Trophoblast cell (in vitro differentiated cells and primary cell): ENCODE results near the gene IL24.

ENCODE experiments used
- DNase-seq, 2 donors: peaks; one replicate each; pipeline ENCODE4 v3.0.0-alpha.2; 2016
- H2AFZ ChIP-seq: 2 replicates; pipeline ENCODE4 v1.6.1; 2013; ENCODE audit warnings: low read length, moderate library complexity, mild to moderate bottlenecking; ENCODE audit not compliant: insufficient read depth, poor library complexity
- H2AK5ac ChIP-seq: 2 replicates; pipeline ENCODE4 v1.6.1; 2013; ENCODE audit warnings: mild to moderate bottlenecking, low read length
- H2BK120ac ChIP-seq: 2 replicates; pipeline ENCODE4 v1.6.1; 2013; ENCODE audit warnings: low read length, mild to moderate bottlenecking, moderate library complexity; ENCODE audit not compliant: insufficient read depth, poor library complexity
- H2BK12ac ChIP-seq: 2 replicates; pipeline ENCODE4 v1.6.1; 2013; ENCODE audit warnings: mild to moderate bottlenecking, low read length, moderate library complexity
- H2BK5ac ChIP-seq: 2 replicates; pipeline ENCODE4 v1.6.1; 2013; ENCODE audit warnings: low read length, low read depth, moderate library complexity, mild to moderate bottlenecking; ENCODE audit not compliant: poor library complexity
- H3K14ac ChIP-seq: 2 replicates; pipeline ENCODE4 v1.6.1; 2013; ENCODE audit warnings: mild to moderate bottlenecking, low read length
- H3K18ac ChIP-seq: 2 replicates; pipeline ENCODE4 v1.6.1; 2013; ENCODE audit warnings: mild to moderate bottlenecking, low read length
- H3K23ac ChIP-seq: 2 replicates; pipeline ENCODE4 v1.6.1; 2013; ENCODE audit warnings: low read length
- H3K27ac ChIP-seq: 2 replicates; pipeline ENCODE4 v1.5.1; 2013; ENCODE audit warnings: low read depth, mild to moderate bottlenecking, inconsistent platforms, low read length, moderate library complexity
- H3K27me3 ChIP-seq: 2 replicates; pipeline ENCODE4 v1.6.1; 2013; ENCODE audit warnings: inconsistent platforms, mild to moderate bottlenecking, low read length, moderate library complexity; ENCODE audit not compliant: insufficient read depth
- H3K36me3 ChIP-seq, 2 experiments: 1 replicate in 1 of 2; 2 replicates in 1 of 2; pipeline ENCODE4 v1.6.1; 2013; ENCODE audit warnings: low read length in 2 of 2, mild to moderate bottlenecking in 2 of 2, moderate library complexity in 1 of 2; ENCODE audit not compliant: insufficient read depth in 2 of 2, control insufficient read depth in 1 of 2
- H3K4ac ChIP-seq: 2 replicates; pipeline ENCODE4 v1.6.1; 2013; ENCODE audit warnings: low read depth, mild to moderate bottlenecking, low read length, moderate library complexity
- H3K4me1 ChIP-seq, 2 experiments: 1 replicate in 1 of 2; 2 replicates in 1 of 2; pipeline ENCODE4 v1.6.1; 2013; ENCODE audit warnings: low read length in 2 of 2, mild to moderate bottlenecking in 2 of 2, moderate library complexity in 1 of 2; ENCODE audit not compliant: insufficient read depth in 2 of 2, control insufficient read depth in 1 of 2
- H3K4me2 ChIP-seq: 2 replicates; pipeline ENCODE4 v1.6.1; 2013; ENCODE audit warnings: inconsistent platforms, mild to moderate bottlenecking, low read length, moderate library complexity
- H3K4me3 ChIP-seq: 2 replicates; pipeline ENCODE4 v1.5.1; 2013; ENCODE audit warnings: mild to moderate bottlenecking, low read depth, low read length, inconsistent platforms
- H3K79me1 ChIP-seq: one replicate; pipeline ENCODE4 v1.6.1; 2013; ENCODE audit warnings: low read length
- H3K79me2 ChIP-seq: 2 replicates; pipeline ENCODE4 v1.6.1; 2013; ENCODE audit warnings: low read length, mild to moderate bottlenecking; ENCODE audit not compliant: control insufficient read depth, insufficient read depth, poor library complexity
- H3K9ac ChIP-seq: 2 replicates; pipeline ENCODE4 v1.6.1; 2013; ENCODE audit warnings: mild to moderate bottlenecking, low read length
- H3K9me3 ChIP-seq: 2 replicates; pipeline ENCODE4 v1.6.1; 2013; ENCODE audit warnings: low read depth, mild to moderate bottlenecking, control low read depth, inconsistent platforms, low read length; ENCODE audit not compliant: insufficient read depth
- H4K12ac ChIP-seq: 2 replicates; pipeline ENCODE4 v1.6.1; 2013; ENCODE audit warnings: low read depth, mild to moderate bottlenecking, low read length, moderate library complexity
- H4K8ac ChIP-seq: 2 replicates; pipeline ENCODE4 v1.6.1; 2013; ENCODE audit warnings: low read depth, mild to moderate bottlenecking, low read length, moderate library complexity
- H4K91ac ChIP-seq: one replicate; pipeline ENCODE4 v1.6.1; 2013; ENCODE audit warnings: low read depth, mild to moderate bottlenecking, low read length, moderate library complexity
- WGBS: extraction: QIAGEN DNeasy Blood & Tissue Kit; methylation state at CpG from one replicate; pipeline ENCODE4 v1.1.7; 2013; ENCODE audit warnings: missing lambda C conversion rate; ENCODE audit not compliant: insufficient read length, insufficient coverage; ENCODE audit errors: extremely low coverage; 5-methylcytosine and 5-hydroxymethylcytosine counted together

IL24 gene

GRCh38 chr1:206868264-206868663, 29.0 kb upstream of the IL24 start:
- no peak overlapping the region for H3K27ac ChIP-seq
- H3K79me2 ChIP-seq, result no peaks in the 10 kb centered on the region
- no peak overlapping the region for H3K4me2 ChIP-seq
- no peak overlapping the region for H2AK5ac ChIP-seq
- no peaks in the 10 kb centered on the region for H3K79me1 ChIP-seq
- no peak overlapping the region for H2BK12ac ChIP-seq
- H2BK120ac ChIP-seq, result no peak overlapping the region
- H3K4me1 ChIP-seq, result no peaks in the 10 kb centered on the region
- no peak overlapping the region for H4K8ac ChIP-seq
- peaks cover 1% of the 10 kb centered on the region for H3K9me3 ChIP-seq
- no CpG with 5 or more reads among the region's 1 CpG for WGBS
- H4K91ac ChIP-seq, result no peak overlapping the region
- no peak overlapping the region for H2BK5ac ChIP-seq
- no peak for DNase-seq
- no peak overlapping the region for H4K12ac ChIP-seq
- H3K36me3 ChIP-seq, result no peaks in the 10 kb centered on the region
- no peak overlapping the region for H3K9ac ChIP-seq
- H3K27me3 ChIP-seq, result no peaks in the 10 kb centered on the region
- no peak overlapping the region for H3K4ac ChIP-seq
- no peak overlapping the region for H3K23ac ChIP-seq
- no peak overlapping the region for H2AFZ ChIP-seq
- H3K18ac ChIP-seq, result no peak overlapping the region
- no peak overlapping the region for H3K14ac ChIP-seq
- no peak overlapping the region for H3K4me3 ChIP-seq

DNA sequence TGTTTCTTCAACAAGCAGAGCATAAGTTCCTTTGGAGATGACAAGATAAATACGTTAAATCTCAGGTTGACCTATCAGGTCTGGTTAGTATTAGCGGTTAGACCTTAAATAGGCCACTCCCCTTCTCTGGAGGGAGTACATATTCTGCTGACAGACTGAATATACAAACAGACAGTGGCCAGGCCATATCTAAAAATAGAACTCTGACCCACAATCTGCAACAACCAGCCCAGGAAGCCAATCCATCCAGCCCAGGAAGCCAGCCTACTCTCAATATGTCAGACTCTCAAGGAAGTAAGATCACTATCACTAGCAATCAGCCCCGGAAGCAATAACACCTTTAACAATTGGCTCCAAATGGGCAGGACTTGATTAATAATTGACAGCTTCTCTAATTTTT, 25.1 kb upstream of the IL24 start:
- no peak overlapping the region for H2BK5ac ChIP-seq
- no peak for DNase-seq
- H3K36me3 ChIP-seq, result no peaks in the 10 kb centered on the region
- H3K4ac ChIP-seq, result no peak overlapping the region
- no peak overlapping the region for H4K91ac ChIP-seq
- H3K27ac ChIP-seq, result no peak overlapping the region
- no peak overlapping the region for H3K9ac ChIP-seq
- H3K9me3 ChIP-seq, result peaks cover 1% of the 10 kb centered on the region
- no peaks in the 10 kb centered on the region for H3K79me1 ChIP-seq
- no peak overlapping the region for H3K23ac ChIP-seq
- no peak overlapping the region for H3K18ac ChIP-seq
- H2BK120ac ChIP-seq, result no peak overlapping the region
- no peak overlapping the region for H3K4me2 ChIP-seq
- H2AFZ ChIP-seq, result no peak overlapping the region
- peaks cover 0 to 2% of the 10 kb centered on the region in 2 experiments for H3K4me1 ChIP-seq
- H3K14ac ChIP-seq, result no peak overlapping the region
- H4K8ac ChIP-seq, result no peak overlapping the region
- H3K27me3 ChIP-seq, result no peaks in the 10 kb centered on the region
- no peak overlapping the region for H2AK5ac ChIP-seq
- no peak overlapping the region for H3K4me3 ChIP-seq
- whole genome bisulfite sequencing, result no CpG with 5 or more reads among the region's 3 CpGs
- no peak overlapping the region for H2BK12ac ChIP-seq
- no peak overlapping the region for H4K12ac ChIP-seq
- no peaks in the 10 kb centered on the region for H3K79me2 ChIP-seq

- Histone ChIP-seq H3K27me3 (no peaks in the 10 kb centered on the region), H3K79me2 (no peaks in the 10 kb centered on the region), H3K36me3 (no peaks in the 10 kb centered on the region), H2BK120ac (no peak overlapping the region), H4K91ac (no peak overlapping the region), H3K14ac (no peak overlapping the region), H3K4me2 (no peak overlapping the region), H2AK5ac (no peak overlapping the region), H2AFZ (no peak overlapping the region), H3K27ac (no peak overlapping the region), H3K9me3 (peaks cover 3% of the 10 kb centered on the region), H3K9ac (no peak overlapping the region), H3K4ac (no peak overlapping the region), H3K4me1 (peaks cover 0 to 2% of the 10 kb centered on the region in 2 experiments), H3K4me3 (no peak overlapping the region), H2BK12ac (no peak overlapping the region), H3K79me1 (no peaks in the 10 kb centered on the region), H2BK5ac (no peak overlapping the region), H3K18ac (no peak overlapping the region), H3K23ac (no peak overlapping the region), H4K8ac (no peak overlapping the region), H4K12ac (no peak overlapping the region)
- whole genome bisulfite sequencing, result no CpG with 5 or more reads among the region's 3 CpGs
- no peak for DNase-seq
Observed at GRCh38 chr1:206873603-206874188, 23.5 kb upstream of the IL24 start.

- Histone ChIP-seq H3K9ac (no peak overlapping the region), H3K14ac (no peak overlapping the region), H3K36me3 (no peaks in the 10 kb centered on the region), H2BK5ac (no peak overlapping the region), H4K12ac (no peak overlapping the region), H3K4me3 (no peak overlapping the region), H3K79me2 (no peaks in the 10 kb centered on the region), H3K79me1 (no peaks in the 10 kb centered on the region), H3K4me2 (no peak overlapping the region), H3K4me1 (peaks cover 0 to 2% of the 10 kb centered on the region in 2 experiments), H2AK5ac (no peak overlapping the region), H4K8ac (no peak overlapping the region), H3K27ac (no peak overlapping the region), H2BK12ac (no peak overlapping the region), H3K18ac (no peak overlapping the region), H2BK120ac (no peak overlapping the region), H3K23ac (no peak overlapping the region), H4K91ac (no peak overlapping the region), H3K4ac (no peak overlapping the region), H3K27me3 (no peaks in the 10 kb centered on the region), H3K9me3 (peaks cover 2% of the 10 kb centered on the region), H2AFZ (no peak overlapping the region)
- DNase-seq, result no peak
- WGBS, result no CpG with 5 or more reads among the region's 3 CpGs
Observed at GRCh38 chr1:206875752-206876377, 21.4 kb upstream of the IL24 start.
